HepG2 (cell line): ENCODE results near the gene RNF126. TPM values are rescaled to one million over a fixed set of nuclear protein-coding genes. Genes with fewer than 3 reads are reported as not detected.

Experiments
- BCLAF1 ChIP-seq: fragments of 450-650 bp; IDR thresholded peaks from 2 replicates; pipeline ENCODE4 v1.6.1; 2017; ENCODE audit warnings: mild to moderate bottlenecking
- CEBPZ ChIP-seq: IDR thresholded peaks from 2 replicates; pipeline ENCODE4 v1.6.1; 2012; ENCODE audit warnings: low read length, improper control_type of control experiment
- FOSL1 ChIP-seq: sonication (generic); formaldehyde crosslinking; IDR thresholded peaks from 2 replicates; pipeline ENCODE4 v1.9.0; 2021; ENCODE audit warnings: missing genetic modification reagents, borderline replicate concordance
- HIC2 ChIP-seq: sonication (generic); formaldehyde crosslinking; IDR thresholded peaks from 2 replicates; pipeline ENCODE4 v1.9.0; 2022; ENCODE audit warnings: low read depth, missing genetic modification reagents
- JARID2 ChIP-seq: sonication (generic); formaldehyde crosslinking; IDR thresholded peaks from 2 replicates; pipeline ENCODE4 v1.8.1; 2023; ENCODE audit warnings: missing genetic modification reagents, inconsistent platforms; ENCODE audit not compliant: insufficient replicate concordance
- NR2C2 ChIP-seq: sonication (generic); formaldehyde crosslinking; IDR thresholded peaks from 2 replicates; pipeline ENCODE4 v1.4.0; 2020; ENCODE audit warnings: missing genetic modification reagents, mild to moderate bottlenecking, moderate library complexity, borderline replicate concordance
- SRY ChIP-seq: sonication (generic); formaldehyde crosslinking; IDR thresholded peaks from 2 replicates; pipeline ENCODE4 v1.8.0; 2022; ENCODE audit warnings: mild to moderate bottlenecking, missing genetic modification reagents
- STAT5B ChIP-seq: sonication (generic); formaldehyde crosslinking; IDR thresholded peaks from 2 replicates; pipeline ENCODE4 v1.4.0; 2020; ENCODE audit warnings: missing genetic modification reagents
- TAF15 ChIP-seq: fragments of 200-400 bp; formaldehyde crosslinking; IDR thresholded peaks from one replicate; pipeline ENCODE4 v1.6.1; 2018; ENCODE audit warnings: mild to moderate bottlenecking, low read depth, low read length; ENCODE audit not compliant: poor library complexity, severe bottlenecking
- ZBTB34 ChIP-seq: sonication (generic); formaldehyde crosslinking; IDR thresholded peaks from 2 replicates; pipeline ENCODE4 v1.8.0; 2022; ENCODE audit warnings: mild to moderate bottlenecking, missing genetic modification reagents
- ZNF280D ChIP-seq: sonication (generic); formaldehyde crosslinking; IDR thresholded peaks from 2 replicates; pipeline ENCODE4 v1.5.1; 2020; ENCODE audit warnings: mild to moderate bottlenecking, missing genetic modification reagents
- ZNF350 ChIP-seq: sonication (generic); formaldehyde crosslinking; IDR thresholded peaks from 2 replicates; pipeline ENCODE4 v1.4.0; 2020; ENCODE audit warnings: mild to moderate bottlenecking, low read depth, missing genetic modification reagents, borderline replicate concordance
- ZNF496 ChIP-seq: sonication (generic); formaldehyde crosslinking; IDR thresholded peaks from 2 replicates; pipeline ENCODE4 v1.8.1; 2023; ENCODE audit warnings: mild to moderate bottlenecking, moderate library complexity, missing genetic modification reagents; ENCODE audit not compliant: insufficient replicate concordance
- ZNF781 ChIP-seq: sonication (generic); formaldehyde crosslinking; IDR thresholded peaks from 2 replicates; pipeline ENCODE4 v1.5.1; 2020; ENCODE audit warnings: borderline replicate concordance, mild to moderate bottlenecking, missing genetic modification reagents; ENCODE audit errors: not compliant biosample characterization
- polyA plus RNA-seq, 8 experiments: library from polyadenylated mRNA; depleted of rRNA in 3 of 8; stranded (reverse) in 7 of 8; unstranded in 1 of 8; fragments of >200 nt; fragmentation: Illumina TruSeq in 4 of 8; extraction: Trizol in 4 of 8; gene quantifications; 2 replicates each; pipeline versions ENCODE4 v1.2.1 to v1.2.3, GENCODE V29; 2011 to 2016; ENCODE audit warnings: low read depth in 4 of 8, missing spikeins in 1 of 8, mixed read lengths in 1 of 8; ENCODE audit not compliant: insufficient read depth in 1 of 8
- total RNA-seq, 5 experiments: library from RNA; depleted of rRNA; stranded (reverse); fragments of >200 nt; fragmentation: Illumina TruSeq; extraction: Trizol; gene quantifications; 2 replicates each; pipeline ENCODE4 v1.2.3, GENCODE V29; 2016; ENCODE audit warnings: low read depth in 1 of 5

The RNF126 gene
- total and polyA plus RNA-seq, 2 of the 13 experiments (the other 11 are each of a cell fraction or from before 2014, with no cell fraction given): 23.2 to 34.0 TPM

- TF ChIP-seq ZNF280D (CRISPR knock-in tag): no peak
- TF ChIP-seq JARID2 (CRISPR knock-in tag): no peak
- TF ChIP-seq ZNF496 (CRISPR knock-in tag): no peak
- TF ChIP-seq NR2C2 (CRISPR knock-in tag): peak; percentile 42; the same call in 1 of the 2 replicates
- no peak for TF ChIP-seq ZNF781 (CRISPR knock-in tag)
- TF ChIP-seq ZNF350 (CRISPR knock-in tag): no peak
- no peak for TF ChIP-seq HIC2
- TF ChIP-seq TAF15: no peak
- TF ChIP-seq CEBPZ: no peak
- no peak for TF ChIP-seq FOSL1 (CRISPR knock-in tag)
- no peak for TF ChIP-seq ZBTB34 (CRISPR knock-in tag)
- TF ChIP-seq BCLAF1: no peak
- no peak for TF ChIP-seq SRY (CRISPR knock-in tag)
- TF ChIP-seq STAT5B (CRISPR knock-in tag): no peak
Measured at GRCh38 chr19:674282-675151, 11.5 kb upstream of the RNF126 start (continued).
